DMS 273 (cell line): ENCODE data around the gene FGD6.
"Not testable (repeated sequence)": the region's sequence is repeated elsewhere in the genome, so short reads cannot be mapped to it uniquely, and the experiment has no call there.

Source experiments
- DNase-seq: peaks from one replicate; lab custom pipeline; 2025; ENCODE audit not compliant: unreplicated experiment; lab: John Stamatoyannopoulos, UW

Gene FGD6

GRCh38 chr12:95205685-95206084 lies 11.6 kb downstream of the FGD6 start:
- peak; percentile 18 for DNase-seq

GRCh38 chr12:95205016-95205624 lies 12.1 kb downstream of the FGD6 start:
- no peak for DNase-seq

- peak; percentile 34 for DNase-seq
These were observed 13.0 kb downstream of the FGD6 start for GRCh38 chr12:95204141-95204866.

- DNase-seq = peak; percentile 26
These were observed 13.7 kb downstream of the FGD6 start for GRCh38 chr12:95203487-95204030.

GRCh38 chr12:95202691-95203486 lies 14.4 kb downstream of the FGD6 start:
- peak; percentile 26 for DNase-seq

- DNase-seq = no peak
These were observed 16.1 kb downstream of the FGD6 start for GRCh38 chr12:95201056-95201670.

GRCh38 chr12:95200128-95200894 lies 17.0 kb downstream of the FGD6 start:
- peak; percentile 7 for DNase-seq

GRCh38 chr12:95198914-95199313 lies 18.4 kb downstream of the FGD6 start:
- no peak for DNase-seq

- DNase-seq = no peak
These were observed 19.6 kb downstream of the FGD6 start for GRCh38 chr12:95197636-95198035.

GRCh38 chr12:95196875-95197569 lies 20.2 kb downstream of the FGD6 start:
- not testable (repeated sequence) for DNase-seq

- DNase-seq = no peak
These were observed 22.1 kb downstream of the FGD6 start for GRCh38 chr12:95195122-95195521.

- no peak for DNase-seq
These were observed 24.1 kb downstream of the FGD6 start for GRCh38 chr12:95193139-95193538.

GRCh38 chr12:95192271-95192670 lies 25.0 kb downstream of the FGD6 start:
- DNase-seq = no peak

GRCh38 chr12:95191060-95191696 lies 26.1 kb downstream of the FGD6 start:
- DNase-seq = no peak

- DNase-seq = no peak
These were observed 29.3 kb downstream of the FGD6 start for GRCh38 chr12:95187865-95188415.

- DNase-seq = no peak
These were observed 31.4 kb downstream of the FGD6 start for GRCh38 chr12:95185854-95186253.

GRCh38 chr12:95185072-95185471 lies 32.2 kb downstream of the FGD6 start:
- DNase-seq = no peak

- no peak for DNase-seq
These were observed 33.1 kb downstream of the FGD6 start for GRCh38 chr12:95184121-95184520.

GRCh38 chr12:95182868-95183415 lies 34.3 kb downstream of the FGD6 start:
- no peak for DNase-seq
